ENCODE data around the gene NAA16. TPM values are rescaled to one million over a fixed set of nuclear protein-coding genes. Genes with fewer than 3 reads are reported as not detected.

The NAA16 gene
- total RNA-seq, 4 donors from 2014 or later, result 14.3 to 41.0 (median 22.6) TPM

- TF ChIP-seq POLR2AphosphoS5 (IDR thresholded peaks at IDR 0.05) (no peak), CTCF (IDR thresholded peaks at IDR 0.05) (no peak), EP300 (IDR thresholded peaks at IDR 0.05) (no peak), POLR2A (IDR thresholded peaks at IDR 0.05) (no peak)
- DNase-seq (ENCODE audit: low spot score in 2 of 2), result no peak
- Histone ChIP-seq H3K27ac (no peak overlapping the region), H3K4me1 (no peaks in the 10 kb centered on the region), H3K36me3 (no peaks in the 10 kb centered on the region), H3K4me3 (no peak overlapping the region), H3K27me3 (no peaks in the 10 kb centered on the region), H3K9me3 (no peaks in the 10 kb centered on the region)
- 67% methylated on average over 3 of the region's 3 CpGs for WGBS
Measured at GRCh38 chr13:41302743-41303142, 8.3 kb upstream of the NAA16 start.

GRCh38 chr13:41304551-41304950, 6.5 kb upstream of the NAA16 start:
- TF ChIP-seq POLR2AphosphoS5 (IDR thresholded peaks at IDR 0.05), result no peak
- TF ChIP-seq POLR2A (IDR thresholded peaks at IDR 0.05), result no peak
- no peak for TF ChIP-seq EP300 (IDR thresholded peaks at IDR 0.05)
- H3K27ac ChIP-seq, result no peak overlapping the region

GRCh38 chr13:41306271-41307145, 4.6 kb upstream of the NAA16 start:
- 78% methylated on average over 15 of the region's 15 CpGs for WGBS
- TF ChIP-seq POLR2A (IDR thresholded peaks at IDR 0.05), result no peak
- TF ChIP-seq EP300 (IDR thresholded peaks at IDR 0.05), result no peak
- no peak for TF ChIP-seq CTCF (IDR thresholded peaks at IDR 0.05)
- TF ChIP-seq POLR2AphosphoS5 (IDR thresholded peaks at IDR 0.05), result no peak
- Histone ChIP-seq H3K27me3 (no peaks in the 10 kb centered on the region), H3K36me3 (no peaks in the 10 kb centered on the region), H3K4me1 (peaks cover 4% of the 10 kb centered on the region), H3K27ac (no peak overlapping the region), H3K4me3 (no peak overlapping the region), H3K9me3 (no peaks in the 10 kb centered on the region)
- no peak for DNase-seq (ENCODE audit: low spot score in 2 of 2)

More at GRCh38 chr13:41304551-41304950, 6.5 kb upstream of the NAA16 start:
- Histone ChIP-seq H3K4me3 (no peak overlapping the region), H3K4me1 (no peaks in the 10 kb centered on the region), H3K9me3 (no peaks in the 10 kb centered on the region), H3K36me3 (no peaks in the 10 kb centered on the region), H3K27me3 (no peaks in the 10 kb centered on the region)
- no peak for DNase-seq (ENCODE audit: low spot score in 2 of 2)

GRCh38 chr13:41307884-41308640, 3.0 kb upstream of the NAA16 start:
- Histone ChIP-seq H3K27ac (no peak overlapping the region), H3K9me3 (no peaks in the 10 kb centered on the region), H3K36me3 (no peaks in the 10 kb centered on the region), H3K4me3 (no peak overlapping the region), H3K27me3 (no peaks in the 10 kb centered on the region), H3K4me1 (peaks cover 14% of the 10 kb centered on the region)
- TF ChIP-seq POLR2A (IDR thresholded peaks at IDR 0.05) (no peak), CTCF (IDR thresholded peaks at IDR 0.05) (no peak), POLR2AphosphoS5 (IDR thresholded peaks at IDR 0.05) (no peak), EP300 (IDR thresholded peaks at IDR 0.05) (no peak)
- DNase-seq (ENCODE audit: low spot score in 2 of 2), result no peak
- 85% methylated on average over 11 of the region's 11 CpGs for WGBS

- WGBS, result under 1% methylated on average over 10 of the region's 73 CpGs
- Histone ChIP-seq H3K27ac (peak overlapping the region; percentile 94), H3K4me1 (peaks cover 34% of the 10 kb centered on the region), H3K27me3 (no peaks in the 10 kb centered on the region), H3K4me3 (peak overlapping the region; percentile 89), H3K9me3 (no peaks in the 10 kb centered on the region), H3K36me3 (no peaks in the 10 kb centered on the region)
- TF ChIP-seq EP300 (IDR thresholded peaks at IDR 0.05) (no peak), POLR2AphosphoS5 (IDR thresholded peaks at IDR 0.05) (no peak), CTCF (IDR thresholded peaks at IDR 0.05) (no peak), POLR2A (IDR thresholded peaks at IDR 0.05) (no peak)
- no peak for DNase-seq (ENCODE audit: low spot score in 2 of 2)
Measured at GRCh38 chr13:41311406-41312175, 524 bp downstream of the NAA16 start.

Data from suprapubic skin (tissue), 4 donors.